RKO (cell line): ENCODE data around the gene C2.
"Not testable (repeated sequence)": the region's sequence is repeated elsewhere in the genome, so short reads cannot be mapped to it uniquely, and the experiment has no call there.

Experiments used
- DNase-seq: peaks from one replicate; pipeline ENCODE4 v3.0.0-alpha.2; 2016; ENCODE audit warnings: low spot score

Gene C2

DNA sequence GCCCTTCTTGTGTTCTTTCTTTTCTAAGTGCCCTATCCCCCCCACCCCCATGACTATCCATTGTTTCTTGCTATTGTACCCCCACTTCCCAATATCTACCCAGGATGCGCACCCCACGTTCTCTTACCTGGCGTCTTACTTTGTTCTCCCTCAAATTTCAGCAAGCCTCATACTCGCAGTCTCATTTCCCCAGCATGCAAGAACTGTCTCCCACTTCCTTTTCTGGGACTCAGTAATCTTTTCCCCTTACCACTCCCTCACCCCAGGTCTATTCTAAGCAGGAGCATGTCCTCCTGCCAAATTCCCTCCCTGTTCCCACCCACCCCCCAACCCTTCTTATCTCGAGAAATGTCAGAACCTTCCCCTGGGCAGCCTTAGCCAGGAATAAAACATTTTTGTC lies 28.3 kb upstream of the C2 start:
- no peak for DNase-seq

- DNase-seq: no peak
Observed at GRCh38 chr6:31899882-31900722, 27.4 kb upstream of the C2 start.

DNA sequence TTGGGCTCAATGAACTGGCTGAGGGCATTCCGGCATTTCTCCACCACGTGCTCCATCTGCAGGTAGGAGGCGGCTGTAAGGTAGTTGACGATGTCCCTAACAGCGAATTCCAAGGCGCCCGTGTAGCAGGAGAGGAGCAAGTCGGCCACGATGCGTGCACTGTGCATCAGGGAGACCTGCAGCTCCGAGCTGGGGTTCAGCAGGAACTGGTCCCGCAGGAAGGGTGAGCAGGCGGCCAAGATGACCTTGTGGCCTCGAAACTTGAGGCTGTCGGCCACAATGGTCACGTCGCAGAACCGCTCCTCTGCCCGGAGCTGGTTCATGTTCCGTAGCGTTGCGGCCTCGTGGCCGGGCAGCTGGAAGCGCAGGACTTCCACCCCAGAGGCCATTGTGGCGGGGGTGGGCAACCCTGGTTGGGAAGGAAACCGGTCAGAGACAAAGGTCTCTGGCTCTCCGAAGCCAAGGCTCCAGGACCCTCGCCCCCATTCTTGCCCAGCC lies 26.6 kb upstream of the C2 start:
- no peak for DNase-seq

- DNase-seq: peak; percentile 58
Observed at GRCh38 chr6:31901415-31901952, 26.0 kb upstream of the C2 start.

DNA sequence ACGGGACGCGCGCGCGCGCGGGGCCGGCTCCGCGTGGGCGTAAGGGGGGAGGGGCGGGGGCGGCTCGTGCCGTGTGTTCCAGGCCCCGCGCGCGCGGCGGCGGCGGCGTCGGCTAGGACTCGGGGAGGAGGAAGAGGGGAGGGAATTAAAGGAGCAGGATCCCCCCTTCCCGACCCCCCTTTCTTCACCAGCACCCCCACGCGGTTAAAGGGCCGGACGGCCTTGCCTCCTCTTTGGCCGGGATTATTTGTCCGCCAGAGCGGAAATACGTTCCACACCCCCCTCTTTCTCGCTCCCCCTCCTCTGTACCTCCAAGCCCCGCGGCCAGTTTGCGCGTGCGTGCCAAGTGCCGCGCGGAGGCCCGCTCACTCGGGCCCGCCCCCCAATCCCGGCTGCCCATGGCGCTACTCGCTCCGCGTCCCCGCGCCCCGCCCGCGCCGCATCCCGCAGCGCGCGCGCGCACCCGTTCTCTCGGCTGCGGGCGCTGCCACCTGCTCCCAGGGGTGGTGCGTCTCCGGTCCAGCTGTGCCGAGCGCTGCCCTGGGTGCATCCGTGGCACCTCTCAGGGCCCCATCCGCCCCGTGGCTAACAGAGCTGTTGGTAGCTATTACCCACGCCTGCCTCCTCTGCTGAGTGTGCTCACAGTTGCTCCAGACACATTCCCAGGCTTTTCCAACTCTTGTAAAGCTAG lies 25.4 kb upstream of the C2 start, which contains the start of gene ZBTB12:
TSS of gene ZBTB12 (minus strand) at position 134 of the 691 bp plus-strand sequence. CDS start 781 bp downstream, outside the sequence.
- peak; percentile 93 for DNase-seq

DNA sequence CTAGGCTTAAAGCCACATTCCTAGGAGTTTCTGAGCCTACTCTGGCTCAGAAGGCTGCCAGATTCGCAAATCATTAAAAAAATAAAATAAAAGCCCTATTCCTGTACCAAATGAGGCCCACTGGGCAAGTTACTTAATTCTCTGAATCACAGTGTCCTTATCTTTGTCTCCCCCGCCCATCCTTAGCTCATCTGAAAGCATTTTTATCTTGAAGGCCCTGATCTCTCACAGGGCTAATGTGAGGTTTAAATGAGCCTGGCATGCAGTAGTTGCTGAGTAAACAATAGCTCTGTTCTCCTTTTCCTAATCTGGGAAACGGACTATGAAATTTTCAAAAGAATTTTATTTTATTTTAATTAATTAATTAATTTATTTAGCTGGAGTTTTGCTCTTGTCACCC lies 23.6 kb upstream of the C2 start:
- no peak for DNase-seq

- no peak for DNase-seq
Observed at GRCh38 chr6:31905041-31905440, 22.5 kb upstream of the C2 start.

DNA sequence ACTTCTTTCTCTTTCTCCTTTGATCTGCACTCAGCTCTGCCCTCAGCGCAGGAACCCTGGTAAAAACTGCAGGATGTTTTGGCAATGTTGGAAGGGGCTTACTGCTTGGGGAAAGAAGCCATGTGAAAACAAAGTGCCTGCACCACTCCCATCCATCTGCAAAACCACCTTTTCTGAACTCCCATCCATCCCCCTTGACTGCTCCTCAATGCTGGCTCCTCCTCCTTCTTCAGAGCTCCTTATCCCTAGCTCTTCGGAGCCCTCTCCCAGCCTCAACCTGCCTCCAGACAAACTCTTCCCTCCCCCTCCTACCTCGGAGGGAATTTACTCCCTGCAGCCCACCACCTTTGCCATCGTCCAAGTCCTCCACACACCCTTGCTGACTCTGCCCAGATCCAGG lies 21.4 kb upstream of the C2 start:
- DNase-seq: no peak

- not testable (repeated sequence) for DNase-seq
Observed at GRCh38 chr6:31906727-31907126, 20.8 kb upstream of the C2 start.

- no peak for DNase-seq
Observed at GRCh38 chr6:31907158-31907813, 20.2 kb upstream of the C2 start.

DNA sequence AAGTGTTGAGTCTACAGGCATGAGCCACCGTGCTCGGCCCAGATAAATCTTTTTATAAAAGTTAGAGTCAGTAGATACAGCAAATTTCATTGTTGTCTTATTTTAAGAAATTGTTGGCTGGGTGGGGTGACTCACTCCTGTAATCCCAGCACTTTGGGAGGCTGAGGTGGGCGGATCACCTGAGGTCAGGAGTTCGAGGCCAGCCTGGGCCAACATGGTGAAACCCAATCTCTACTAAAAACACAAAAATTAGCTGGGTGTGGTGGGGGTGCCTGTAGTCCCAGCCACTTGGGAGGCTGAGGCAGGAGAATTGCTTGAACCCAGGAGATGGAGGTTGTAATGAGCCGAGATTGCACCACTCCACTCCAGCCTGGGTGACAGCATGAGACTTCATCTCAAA lies 19.3 kb upstream of the C2 start:
- not testable (repeated sequence) for DNase-seq

DNA sequence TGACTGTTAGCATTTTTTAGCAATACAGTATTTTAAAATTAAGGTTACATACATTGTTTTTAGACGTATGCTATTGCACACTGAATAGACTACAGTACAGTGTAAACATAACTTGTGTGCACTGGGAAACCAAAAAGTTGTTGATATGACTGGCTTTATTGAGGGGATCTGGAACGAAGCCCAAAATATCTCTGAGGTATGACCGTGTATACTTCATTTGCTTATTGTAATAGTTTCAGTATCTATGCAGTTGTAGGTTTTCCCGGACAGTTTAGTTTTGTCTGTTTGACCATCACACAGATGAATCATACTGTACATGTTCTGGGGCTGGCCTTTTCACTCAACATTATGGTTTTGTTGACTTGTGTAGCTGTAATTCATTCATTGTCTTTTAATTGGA lies 18.7 kb upstream of the C2 start:
- DNase-seq: no peak

- not testable (repeated sequence) for DNase-seq
Observed at GRCh38 chr6:31909298-31909697, 18.2 kb upstream of the C2 start.

- no peak for DNase-seq
Observed at GRCh38 chr6:31911826-31912585, 15.5 kb upstream of the C2 start.

GRCh38 chr6:31915351-31915750 lies 12.2 kb upstream of the C2 start:
- no peak for DNase-seq

DNA sequence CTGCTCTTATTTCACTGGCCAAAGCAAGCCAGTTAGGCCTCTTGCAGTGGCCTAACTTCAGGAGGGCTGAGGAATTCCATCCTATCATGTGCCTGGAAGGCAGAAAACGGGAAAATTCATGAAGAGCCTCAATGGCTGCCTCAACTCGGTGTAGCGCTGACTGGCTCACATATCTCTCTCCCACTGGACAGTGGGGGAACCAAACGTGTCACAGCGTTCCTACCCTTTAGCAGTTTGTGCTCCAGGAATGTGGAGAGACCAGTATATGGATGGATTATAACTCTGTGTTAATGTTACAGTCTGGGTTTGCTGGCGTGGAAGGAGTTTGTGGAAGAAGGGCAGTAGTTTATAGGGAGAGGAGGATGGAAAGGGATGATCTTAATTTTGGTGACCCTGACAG lies 11.8 kb upstream of the C2 start:
- DNase-seq: no peak

DNA sequence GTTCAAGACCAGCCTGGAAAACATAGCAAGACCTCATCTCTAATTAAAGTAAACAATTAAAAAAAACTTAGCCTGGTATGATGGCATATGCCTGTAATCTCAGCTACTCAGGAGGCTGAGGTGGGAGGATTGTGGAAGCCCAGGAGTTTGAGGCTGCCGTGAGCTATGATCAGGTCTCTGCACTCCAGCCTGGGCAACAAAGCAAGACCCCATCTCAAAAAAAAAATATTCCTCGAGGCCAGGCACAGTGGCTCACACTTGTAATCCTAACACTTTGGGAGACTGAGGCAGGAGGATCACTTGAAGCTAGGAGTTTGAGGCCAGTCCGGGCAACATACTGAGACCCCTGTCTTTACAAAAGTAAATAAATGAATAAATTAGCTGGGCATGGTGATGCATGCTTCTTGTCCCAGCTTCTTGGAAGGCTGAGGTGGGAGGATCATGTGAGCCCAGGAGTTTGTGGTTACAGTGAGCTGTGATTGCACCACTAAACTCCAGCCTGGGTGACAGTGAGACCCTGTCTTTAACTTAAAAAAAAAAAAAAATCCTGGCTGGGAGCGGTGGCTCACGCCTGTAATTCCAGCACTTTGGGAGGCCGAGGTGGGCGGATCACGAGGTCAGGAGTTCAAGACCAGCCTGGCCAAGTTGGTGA lies 9.3 kb upstream of the C2 start:
- no peak for DNase-seq

GRCh38 chr6:31919624-31920303 lies 7.8 kb upstream of the C2 start:
- DNase-seq: no peak

DNA sequence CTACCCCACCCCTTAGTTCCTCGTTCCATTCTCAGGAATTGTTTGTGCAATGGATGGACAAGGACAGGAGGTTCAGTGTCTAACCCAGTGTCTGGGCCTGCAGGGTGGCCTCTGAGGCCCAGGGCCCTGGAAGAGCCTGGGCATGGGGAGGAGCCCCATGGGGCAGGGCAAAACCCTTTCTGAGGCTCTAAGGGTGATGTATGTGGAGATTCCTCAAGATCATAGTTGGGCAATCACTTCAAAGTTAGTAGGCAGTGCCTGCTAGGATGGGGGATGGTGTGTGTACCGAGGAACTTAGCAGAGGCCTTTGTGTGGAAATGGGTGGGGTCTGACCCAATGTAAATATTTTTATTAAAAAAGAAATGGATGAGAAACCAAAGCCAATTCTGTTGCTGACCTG lies 6.7 kb upstream of the C2 start:
- no peak for DNase-seq

DNA sequence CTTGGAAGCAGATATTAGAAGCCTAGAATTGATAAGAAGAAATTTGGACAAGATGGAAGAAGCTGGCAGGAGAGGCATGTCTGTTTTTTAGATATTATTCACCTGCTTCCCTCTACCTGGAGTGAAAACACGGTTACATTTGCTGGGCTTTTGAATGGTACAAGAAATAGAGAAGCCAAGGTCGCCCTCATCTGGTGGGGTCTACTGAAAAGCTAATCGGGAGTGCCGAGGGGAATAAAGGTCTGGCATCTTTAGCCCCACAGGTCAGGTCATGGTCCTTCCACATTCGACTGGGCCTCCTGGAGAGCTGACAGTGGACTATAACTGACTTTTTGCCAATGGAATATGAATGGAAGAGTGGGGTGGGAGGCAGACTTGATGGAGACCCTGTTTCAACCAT lies 4.6 kb upstream of the C2 start:
- DNase-seq: no peak
